SH-SY5Y (cell line): ENCODE results near the gene SLC32A1.

ENCODE experiments used
- GATA2 ChIP-seq: IDR thresholded peaks from 2 replicates; pipeline ENCODE4 v1.6.1; 2011; ENCODE audit warnings: mild to moderate bottlenecking, low read depth, low read length
- GATA3 ChIP-seq: IDR thresholded peaks from 2 replicates; pipeline ENCODE4 v1.6.1; 2011; ENCODE audit warnings: low read depth, mild to moderate bottlenecking, low read length, moderate library complexity

DNA sequence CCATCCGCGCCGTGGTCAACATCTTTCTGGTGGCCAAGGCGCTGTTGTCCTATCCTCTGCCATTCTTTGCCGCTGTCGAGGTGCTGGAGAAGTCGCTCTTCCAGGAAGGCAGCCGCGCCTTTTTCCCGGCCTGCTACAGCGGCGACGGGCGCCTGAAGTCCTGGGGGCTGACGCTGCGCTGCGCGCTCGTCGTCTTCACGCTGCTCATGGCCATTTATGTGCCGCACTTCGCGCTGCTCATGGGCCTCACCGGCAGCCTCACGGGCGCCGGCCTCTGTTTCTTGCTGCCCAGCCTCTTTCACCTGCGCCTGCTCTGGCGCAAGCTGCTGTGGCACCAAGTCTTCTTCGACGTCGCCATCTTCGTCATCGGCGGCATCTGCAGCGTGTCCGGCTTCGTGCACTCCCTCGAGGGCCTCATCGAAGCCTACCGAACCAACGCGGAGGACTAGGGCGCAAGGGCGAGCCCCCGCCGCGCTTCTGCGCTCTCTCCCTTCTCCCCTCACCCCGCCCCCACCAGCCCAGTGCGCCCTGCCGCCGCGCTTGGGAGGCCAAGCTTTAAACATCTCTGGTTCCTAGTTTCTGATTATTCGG lies 4.0 kb downstream of the SLC32A1 start:
- TF ChIP-seq GATA3 (no peak), GATA2 (no peak)
